HL-60/S4 (cell line): Measurements from ENCODE around the gene CSNK1A1.

ENCODE experiments used
- in situ Hi-C: fragments of 300-500 bp; cut with MboI; formaldehyde crosslinking; loops from 2 replicates; pipeline ENCODE4 v1.14.3; 2022; ENCODE audit warnings: low sequenced_read_pairs

Gene CSNK1A1

GRCh38 chr5:149497357-149497756, 53.9 kb downstream of the CSNK1A1 start:
- in situ Hi-C loops: no loop called here

- in situ Hi-C loops: no loop called here
Measured at GRCh38 chr5:149496917-149497316, 54.3 kb downstream of the CSNK1A1 start.

- in situ Hi-C loops: no loop called here
Measured at GRCh38 chr5:149496166-149496565, 55.1 kb downstream of the CSNK1A1 start.

- in situ Hi-C loops: no loop called here
Measured at GRCh38 chr5:149495673-149496072, 55.6 kb downstream of the CSNK1A1 start.

GRCh38 chr5:149493316-149493715, 57.9 kb downstream of the CSNK1A1 start:
- in situ Hi-C loops: no loop called here

GRCh38 chr5:149492781-149493180, 58.5 kb downstream of the CSNK1A1 start:
- in situ Hi-C loops: no loop called here

GRCh38 chr5:149490599-149491485, 60.4 kb downstream of the CSNK1A1 start:
- in situ Hi-C loops: no loop called here

- in situ Hi-C loops: no loop called here
Measured at GRCh38 chr5:149489605-149490037, 61.6 kb downstream of the CSNK1A1 start.

- in situ Hi-C loops: no loop called here
Measured at GRCh38 chr5:149488645-149489306, 62.5 kb downstream of the CSNK1A1 start.

- in situ Hi-C loops: no loop called here
Measured at GRCh38 chr5:149487672-149488071, 63.6 kb downstream of the CSNK1A1 start.

- in situ Hi-C loops: no loop called here
Measured at GRCh38 chr5:149486726-149487635, 64.3 kb downstream of the CSNK1A1 start.

GRCh38 chr5:149485655-149486615, 65.3 kb downstream of the CSNK1A1 start:
- in situ Hi-C loops: no loop called here

- in situ Hi-C loops: no loop called here
Measured at GRCh38 chr5:149481485-149481884, 69.8 kb downstream of the CSNK1A1 start.

GRCh38 chr5:149478761-149479160, 72.5 kb downstream of the CSNK1A1 start:
- in situ Hi-C loops: no loop called here

GRCh38 chr5:149475777-149476176, 75.5 kb downstream of the CSNK1A1 start:
- in situ Hi-C loops: no loop called here

GRCh38 chr5:149474198-149474597, 77.0 kb downstream of the CSNK1A1 start:
- in situ Hi-C loops: no loop called here

- in situ Hi-C loops: no loop called here
Measured at GRCh38 chr5:149473441-149473840, 77.8 kb downstream of the CSNK1A1 start.

GRCh38 chr5:149472399-149472798, 78.8 kb downstream of the CSNK1A1 start:
- in situ Hi-C loops: no loop called here

- in situ Hi-C loops: no loop called here
Measured at GRCh38 chr5:149471406-149472183, 79.6 kb downstream of the CSNK1A1 start.
